ENCODE data around the gene CYP21A2. TPM values are rescaled to one million over a fixed set of nuclear protein-coding genes. Genes with fewer than 3 reads are reported as not detected.
"Not testable (repeated sequence)": the region's sequence is repeated elsewhere in the genome, so short reads cannot be mapped to it uniquely, and the experiment has no call there.

The CYP21A2 gene
- polyA plus RNA-seq, 1 experiment: 0.29 TPM

DNA sequence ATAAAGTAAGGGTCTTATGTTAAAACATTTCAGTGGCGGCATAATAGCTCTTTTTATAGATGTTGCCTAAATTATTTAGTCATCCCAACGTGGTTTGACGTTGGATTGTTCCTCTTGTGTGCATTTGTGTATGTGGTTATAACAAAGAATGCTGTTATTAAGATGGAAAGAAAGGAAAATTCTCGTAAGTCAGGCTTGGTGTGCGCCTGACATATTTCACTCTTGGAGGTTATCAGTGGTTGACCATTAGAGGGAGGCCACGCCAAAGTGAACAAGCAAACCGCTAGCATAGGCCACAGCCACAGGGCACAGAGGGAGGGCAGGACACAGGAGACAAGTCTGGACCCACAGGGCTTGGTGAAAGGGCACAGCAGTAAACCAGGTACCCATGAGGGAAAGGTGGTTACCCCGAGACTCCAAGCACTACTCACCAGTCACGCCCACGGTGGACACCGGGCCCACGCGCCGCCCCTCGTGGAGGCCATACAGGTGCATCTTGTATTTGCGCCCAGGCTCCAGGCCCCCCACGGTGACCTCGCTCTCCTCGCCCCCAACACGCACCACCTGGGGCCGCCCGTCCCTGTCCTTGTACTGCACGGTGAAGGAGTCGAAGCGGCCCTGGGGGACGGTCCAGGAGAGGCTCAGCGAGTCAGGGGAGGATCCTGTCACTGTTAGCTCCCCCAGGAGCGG is 22.9 kb downstream of the CYP21A2 start:
- no peak for DNase-seq (ENCODE audit: low read depth)
- no peaks in the 10 kb centered on the region; the same call in 1 of the 2 replicates for H3K27me3 ChIP-seq (ENCODE audit: control insufficient read depth, insufficient read depth, low read length)
- H3K4me3 ChIP-seq (ENCODE audit: low read depth, low read length): no peak overlapping the region
- CTCF ChIA-PET: interaction anchor here (0.8 to 1.0 kb wide), 2 partner anchors 54 to 58 kb away, joined by 3 read pairs; no protein-coding TSS in a partner anchor
- TF ChIP-seq CTCF (IDR thresholded peaks at IDR 0.05; ENCODE audit: insufficient read depth, low read depth, low read length): no peak
- POLR2A ChIA-PET: no interaction called here
- H3K36me3 ChIP-seq (ENCODE audit: control insufficient read depth, insufficient read depth, low read length): no peaks in the 10 kb centered on the region

GRCh38 chr6:32064706-32065105 is 26.5 kb downstream of the CYP21A2 start:
- H3K27me3 ChIP-seq (ENCODE audit: control insufficient read depth, insufficient read depth, low read length): no peaks in the 10 kb centered on the region; the same call in 1 of the 2 replicates
- no peak for TF ChIP-seq CTCF (IDR thresholded peaks at IDR 0.05; ENCODE audit: insufficient read depth, low read depth, low read length)
- H3K4me3 ChIP-seq (ENCODE audit: low read depth, low read length): no peak overlapping the region
- no peak for DNase-seq (ENCODE audit: low read depth)
- ChIA-PET CTCF (interaction anchor here (1.5 to 3.4 kb wide), 2 partner anchors 11 to 17 kb away, joined by 3 to 14 read pairs; no protein-coding TSS in a partner anchor), POLR2A (no interaction called here)
- H3K36me3 ChIP-seq (ENCODE audit: control insufficient read depth, insufficient read depth, low read length): no peaks in the 10 kb centered on the region

GRCh38 chr6:32067521-32067920 is 29.3 kb downstream of the CYP21A2 start:
- DNase-seq (ENCODE audit: low read depth); POLR2A ChIA-PET; H3K36me3 ChIP-seq (ENCODE audit: control insufficient read depth, insufficient read depth, low read length); H3K27me3 ChIP-seq (ENCODE audit: control insufficient read depth, insufficient read depth, low read length); H3K4me3 ChIP-seq (ENCODE audit: low read depth, low read length); CTCF ChIA-PET: not testable (repeated sequence)

- H3K27me3 ChIP-seq (ENCODE audit: control insufficient read depth, insufficient read depth, low read length); H3K4me3 ChIP-seq (ENCODE audit: low read depth, low read length); CTCF ChIA-PET; DNase-seq (ENCODE audit: low read depth); H3K36me3 ChIP-seq (ENCODE audit: control insufficient read depth, insufficient read depth, low read length); POLR2A ChIA-PET: not testable (repeated sequence)
Measured at GRCh38 chr6:32068315-32068714, 30.1 kb downstream of the CYP21A2 start.

DNA sequence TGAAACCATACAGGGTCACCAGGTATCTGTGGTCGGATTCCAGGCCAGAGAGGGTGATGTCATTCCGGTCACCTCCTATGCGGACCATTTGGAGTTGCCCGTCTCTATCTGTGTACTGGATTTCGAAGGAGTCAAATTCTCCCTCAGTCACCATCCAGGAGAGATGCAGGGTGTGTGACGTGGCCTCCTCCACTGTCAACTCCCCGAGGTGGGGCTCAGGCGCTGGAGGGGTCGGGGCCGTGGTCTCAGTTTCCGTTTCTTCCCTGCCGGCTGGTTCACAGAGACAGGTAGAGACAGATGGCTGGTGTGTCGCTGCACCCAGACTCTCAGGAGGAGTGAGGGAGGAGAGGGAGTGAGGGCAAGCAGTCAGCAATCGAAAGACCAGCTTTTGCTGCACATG is 30.7 kb downstream of the CYP21A2 start:
- Histone ChIP-seq H3K4me3 (ENCODE audit: low read depth, low read length) (no peak overlapping the region), H3K36me3 (ENCODE audit: control insufficient read depth, insufficient read depth, low read length) (0 out of 2 replicates have a peak, but pooled peaks cover 2% of the 10 kb centered on the region), H3K27me3 (ENCODE audit: control insufficient read depth, insufficient read depth, low read length) (no peaks in the 10 kb centered on the region; the same call in 1 of the 2 replicates)
- CTCF ChIA-PET: interaction anchor here (1.6 kb wide), 1 partner anchor 21 kb away, joined by 6 read pairs; no protein-coding TSS in a partner anchor
- DNase-seq (ENCODE audit: low read depth): no peak
- no peak for TF ChIP-seq CTCF (IDR thresholded peaks at IDR 0.05; ENCODE audit: insufficient read depth, low read depth, low read length)
- POLR2A ChIA-PET: no interaction called here

GRCh38 chr6:32069460-32069859 is 31.2 kb downstream of the CYP21A2 start:
- CTCF ChIA-PET: interaction anchor here (1.6 kb wide), 1 partner anchor 22 kb away, joined by 6 read pairs; no protein-coding TSS in a partner anchor
- Histone ChIP-seq H3K27me3 (ENCODE audit: control insufficient read depth, insufficient read depth, low read length) (no peaks in the 10 kb centered on the region; the same call in 1 of the 2 replicates), H3K4me3 (ENCODE audit: low read depth, low read length) (no peak overlapping the region), H3K36me3 (ENCODE audit: control insufficient read depth, insufficient read depth, low read length) (0 out of 2 replicates have a peak, but pooled peaks cover 2% of the 10 kb centered on the region)
- no peak for TF ChIP-seq CTCF (IDR thresholded peaks at IDR 0.05; ENCODE audit: insufficient read depth, low read depth, low read length)
- no peak for DNase-seq (ENCODE audit: low read depth)
- POLR2A ChIA-PET: no interaction called here

All from BJ (cell line).